ENCODE data around the gene SH3GL2.

Gene SH3GL2

DNA sequence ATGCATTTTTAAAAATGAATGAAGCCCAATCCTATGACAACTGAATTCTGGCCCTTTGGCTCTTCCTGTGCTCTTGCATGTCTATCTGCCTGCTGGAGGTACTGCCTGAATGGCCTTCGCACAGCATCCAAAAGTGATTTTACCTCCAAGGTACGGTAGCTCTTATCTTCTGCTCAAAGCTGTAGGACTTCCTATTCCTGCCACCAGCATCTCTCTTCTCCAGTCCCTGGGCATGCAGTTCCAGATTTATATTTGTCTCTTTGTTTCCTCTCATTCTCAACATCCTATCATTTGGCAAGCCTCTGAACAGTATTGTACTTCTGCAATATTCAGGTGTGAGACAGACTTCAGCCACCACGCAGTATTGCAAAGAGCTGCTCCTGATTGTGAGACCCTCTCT, 43.7 kb upstream of the SH3GL2 start:
- TF ChIP-seq EGR1 (IDR thresholded peaks at IDR 0.05), result no peak
- TF ChIP-seq YY1 (IDR thresholded peaks at IDR 0.05; ENCODE audit: low read depth), result no peak
- TF ChIP-seq, protein P1, sequence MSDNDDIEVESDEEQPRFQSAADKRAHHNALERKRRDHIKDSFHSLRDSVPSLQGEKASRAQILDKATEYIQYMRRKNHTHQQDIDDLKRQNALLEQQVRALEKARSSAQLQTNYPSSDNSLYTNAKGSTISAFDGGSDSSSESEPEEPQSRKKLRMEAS (IDR thresholded peaks at IDR 0.05), result no peak
- no peak for TF ChIP-seq ZBTB7A (IDR thresholded peaks at IDR 0.05; ENCODE audit: low read depth)
- no peak for TF ChIP-seq CREB1 (IDR thresholded peaks at IDR 0.05; ENCODE audit: low read depth)
- TF ChIP-seq EP300 (IDR thresholded peaks at IDR 0.05; ENCODE audit: borderline replicate concordance), result no peak
- no peak for TF ChIP-seq FOXM1 (IDR thresholded peaks at IDR 0.05; ENCODE audit: borderline replicate concordance, low read depth)
- TF ChIP-seq, protein P2, sequence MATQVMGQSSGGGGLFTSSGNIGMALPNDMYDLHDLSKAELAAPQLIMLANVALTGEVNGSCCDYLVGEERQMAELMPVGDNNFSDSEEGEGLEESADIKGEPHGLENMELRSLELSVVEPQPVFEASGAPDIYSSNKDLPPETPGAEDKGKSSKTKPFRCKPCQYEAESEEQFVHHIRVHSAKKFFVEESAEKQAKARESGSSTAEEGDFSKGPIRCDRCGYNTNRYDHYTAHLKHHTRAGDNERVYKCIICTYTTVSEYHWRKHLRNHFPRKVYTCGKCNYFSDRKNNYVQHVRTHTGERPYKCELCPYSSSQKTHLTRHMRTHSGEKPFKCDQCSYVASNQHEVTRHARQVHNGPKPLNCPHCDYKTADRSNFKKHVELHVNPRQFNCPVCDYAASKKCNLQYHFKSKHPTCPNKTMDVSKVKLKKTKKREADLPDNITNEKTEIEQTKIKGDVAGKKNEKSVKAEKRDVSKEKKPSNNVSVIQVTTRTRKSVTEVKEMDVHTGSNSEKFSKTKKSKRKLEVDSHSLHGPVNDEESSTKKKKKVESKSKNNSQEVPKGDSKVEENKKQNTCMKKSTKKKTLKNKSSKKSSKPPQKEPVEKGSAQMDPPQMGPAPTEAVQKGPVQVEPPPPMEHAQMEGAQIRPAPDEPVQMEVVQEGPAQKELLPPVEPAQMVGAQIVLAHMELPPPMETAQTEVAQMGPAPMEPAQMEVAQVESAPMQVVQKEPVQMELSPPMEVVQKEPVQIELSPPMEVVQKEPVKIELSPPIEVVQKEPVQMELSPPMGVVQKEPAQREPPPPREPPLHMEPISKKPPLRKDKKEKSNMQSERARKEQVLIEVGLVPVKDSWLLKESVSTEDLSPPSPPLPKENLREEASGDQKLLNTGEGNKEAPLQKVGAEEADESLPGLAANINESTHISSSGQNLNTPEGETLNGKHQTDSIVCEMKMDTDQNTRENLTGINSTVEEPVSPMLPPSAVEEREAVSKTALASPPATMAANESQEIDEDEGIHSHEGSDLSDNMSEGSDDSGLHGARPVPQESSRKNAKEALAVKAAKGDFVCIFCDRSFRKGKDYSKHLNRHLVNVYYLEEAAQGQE (IDR thresholded peaks at IDR 0.05; ENCODE audit: low read depth), result no peak
- no peak for TF ChIP-seq TEAD4 (IDR thresholded peaks at IDR 0.05)
- TF ChIP-seq NFIC (IDR thresholded peaks at IDR 0.05), result no peak
- TF ChIP-seq CEBPB (IDR thresholded peaks at IDR 0.05), result no peak
- TF ChIP-seq, protein P3, sequence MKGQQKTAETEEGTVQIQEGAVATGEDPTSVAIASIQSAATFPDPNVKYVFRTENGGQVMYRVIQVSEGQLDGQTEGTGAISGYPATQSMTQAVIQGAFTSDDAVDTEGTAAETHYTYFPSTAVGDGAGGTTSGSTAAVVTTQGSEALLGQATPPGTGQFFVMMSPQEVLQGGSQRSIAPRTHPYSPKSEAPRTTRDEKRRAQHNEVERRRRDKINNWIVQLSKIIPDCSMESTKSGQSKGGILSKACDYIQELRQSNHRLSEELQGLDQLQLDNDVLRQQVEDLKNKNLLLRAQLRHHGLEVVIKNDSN (IDR thresholded peaks at IDR 0.05), result no peak
- no peak for TF ChIP-seq TCF12 (IDR thresholded peaks at IDR 0.05; ENCODE audit: low read depth)
- no peak for TF ChIP-seq TAF1 (IDR thresholded peaks at IDR 0.05; ENCODE audit: low read depth)
- TF ChIP-seq RAD21 (IDR thresholded peaks at IDR 0.05; ENCODE audit: low read depth), result no peak

DNA sequence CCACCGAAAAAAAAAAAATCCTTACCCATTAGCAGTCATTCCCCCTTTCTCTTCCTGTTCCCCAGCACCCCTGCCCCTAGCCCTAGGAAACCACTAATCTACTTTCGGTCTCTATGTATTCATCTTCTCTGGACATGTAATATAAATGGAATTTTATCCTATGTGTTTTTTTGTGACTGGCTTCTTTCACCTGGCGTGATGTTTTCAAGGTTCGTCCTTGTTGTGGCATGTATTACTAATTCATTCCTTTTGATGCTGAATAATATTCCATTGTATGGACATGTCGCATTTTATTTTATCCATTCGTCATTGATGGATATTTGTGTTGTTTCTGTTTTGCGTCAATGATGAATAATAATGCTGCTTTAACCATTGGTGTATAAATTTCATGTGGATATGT, 42.8 kb upstream of the SH3GL2 start:
- TF ChIP-seq RAD21 (IDR thresholded peaks at IDR 0.05; ENCODE audit: low read depth) (no peak), EGR1 (IDR thresholded peaks at IDR 0.05) (no peak), CEBPB (IDR thresholded peaks at IDR 0.05) (no peak), EP300 (IDR thresholded peaks at IDR 0.05; ENCODE audit: borderline replicate concordance) (no peak), NFIC (IDR thresholded peaks at IDR 0.05) (no peak), YY1 (IDR thresholded peaks at IDR 0.05; ENCODE audit: low read depth) (no peak), TCF12 (IDR thresholded peaks at IDR 0.05; ENCODE audit: low read depth) (no peak), FOXM1 (IDR thresholded peaks at IDR 0.05; ENCODE audit: borderline replicate concordance, low read depth) (no peak), CREB1 (IDR thresholded peaks at IDR 0.05; ENCODE audit: low read depth) (no peak), TEAD4 (IDR thresholded peaks at IDR 0.05) (no peak), ZBTB7A (IDR thresholded peaks at IDR 0.05; ENCODE audit: low read depth) (no peak), TAF1 (IDR thresholded peaks at IDR 0.05; ENCODE audit: low read depth) (no peak)
- TF ChIP-seq, protein P3 (IDR thresholded peaks at IDR 0.05), result no peak
- TF ChIP-seq, protein P2 (IDR thresholded peaks at IDR 0.05; ENCODE audit: low read depth), result no peak
- TF ChIP-seq, protein P1 (IDR thresholded peaks at IDR 0.05), result no peak

DNA sequence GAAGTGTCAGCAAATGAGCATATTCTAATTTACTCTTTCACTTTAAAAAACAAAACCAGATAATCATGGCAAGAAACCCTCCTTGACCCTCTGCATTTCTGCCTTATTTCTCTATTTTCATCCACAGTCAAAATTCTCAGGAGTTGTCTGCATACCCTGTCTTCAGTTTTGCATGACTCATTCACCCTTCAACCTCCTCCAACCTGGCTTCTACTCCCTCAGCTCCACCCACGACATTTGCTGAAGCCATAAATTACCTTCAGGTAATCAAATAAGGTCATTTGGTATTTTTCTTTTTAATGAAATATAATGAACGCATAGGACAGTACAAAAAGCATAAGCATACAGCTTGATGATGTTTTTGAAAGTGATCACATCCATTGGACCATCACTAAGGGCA, 27.8 kb upstream of the SH3GL2 start:
- TF ChIP-seq ZBTB7A (IDR thresholded peaks at IDR 0.05; ENCODE audit: low read depth) (no peak), EP300 (IDR thresholded peaks at IDR 0.05; ENCODE audit: borderline replicate concordance) (no peak), CEBPB (IDR thresholded peaks at IDR 0.05) (no peak), NFIC (IDR thresholded peaks at IDR 0.05) (no peak), CREB1 (IDR thresholded peaks at IDR 0.05; ENCODE audit: low read depth) (no peak), RAD21 (IDR thresholded peaks at IDR 0.05; ENCODE audit: low read depth) (no peak), TCF12 (IDR thresholded peaks at IDR 0.05; ENCODE audit: low read depth) (no peak), EGR1 (IDR thresholded peaks at IDR 0.05) (no peak)
- TF ChIP-seq, protein P1 (IDR thresholded peaks at IDR 0.05), result no peak

DNA sequence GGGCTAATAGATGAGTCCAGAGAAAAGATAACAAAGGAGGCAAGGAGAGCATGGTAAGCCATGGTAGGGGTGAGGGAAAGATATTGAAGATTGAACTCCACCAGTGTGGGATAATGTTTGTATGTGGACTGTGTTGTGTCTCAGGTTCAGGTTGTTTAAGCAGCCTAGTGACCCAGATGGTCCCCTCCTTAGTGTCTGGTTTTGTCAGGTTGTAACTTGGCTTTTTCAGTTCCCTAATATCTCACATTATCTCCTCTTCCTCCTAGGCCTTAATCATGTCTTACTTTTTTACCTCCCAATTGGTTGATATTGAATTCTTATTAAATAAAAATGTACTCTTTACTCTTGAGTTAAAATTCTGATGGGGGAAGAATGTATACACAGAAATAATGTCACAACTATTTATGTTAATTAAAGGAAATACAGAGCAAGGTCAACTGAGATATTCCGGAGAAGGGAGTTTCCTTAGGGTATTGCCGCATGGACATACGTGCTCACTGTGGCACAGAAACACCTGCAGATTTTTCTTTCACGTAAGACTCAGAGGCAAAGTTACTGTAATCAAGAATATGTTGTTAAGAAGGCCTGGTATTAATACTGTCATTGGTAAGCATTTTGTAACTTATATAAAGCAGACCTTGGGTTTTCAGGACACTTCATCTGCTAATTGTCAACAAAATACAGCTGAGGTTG, 23.4 kb upstream of the SH3GL2 start:
- TF ChIP-seq ZBTB7A (IDR thresholded peaks at IDR 0.05; ENCODE audit: low read depth) (no peak), YY1 (IDR thresholded peaks at IDR 0.05; ENCODE audit: low read depth) (no peak), CEBPB (IDR thresholded peaks at IDR 0.05) (no peak), FOXM1 (IDR thresholded peaks at IDR 0.05; ENCODE audit: borderline replicate concordance, low read depth) (no peak), TEAD4 (IDR thresholded peaks at IDR 0.05) (no peak), CREB1 (IDR thresholded peaks at IDR 0.05; ENCODE audit: low read depth) (no peak), TAF1 (IDR thresholded peaks at IDR 0.05; ENCODE audit: low read depth) (no peak), TCF12 (IDR thresholded peaks at IDR 0.05; ENCODE audit: low read depth) (no peak), NFIC (IDR thresholded peaks at IDR 0.05) (no peak), EP300 (IDR thresholded peaks at IDR 0.05; ENCODE audit: borderline replicate concordance) (no peak), RAD21 (IDR thresholded peaks at IDR 0.05; ENCODE audit: low read depth) (no peak), EGR1 (IDR thresholded peaks at IDR 0.05) (no peak)
- TF ChIP-seq, protein P3 (IDR thresholded peaks at IDR 0.05), result no peak
- TF ChIP-seq, protein P1 (IDR thresholded peaks at IDR 0.05), result no peak
